Activated naive CD4-positive, alpha-beta T cell treated with anti-CD3 and anti-CD28 coated beads, Interleukin-2, amount 50 U/mL, for 72 hours (primary cell): ENCODE results near the gene APBA3. TPM values are rescaled to one million over a fixed set of nuclear protein-coding genes. Genes with fewer than 3 reads are reported as not detected.
A peak's percentile ranks its signal among the peaks of the same experiment; 100 is the strongest.

Experiments
- ATAC-seq, 2 donors: fragments of 150-1000 bp; cut with Tn5 transposase; 2 replicates each; pipeline ENCODE4 v1.10.0; 2021; ENCODE audit warnings: mild to moderate bottlenecking in 2 of 2, moderate library complexity in 2 of 2
- DNase-seq, 2 donors: peaks; one replicate each; pipeline ENCODE4 v3.0.0; 2021 to 2022; ENCODE audit warnings: low spot score in 2 of 2
- H3K27ac Mint-ChIP-seq, 2 donors: one replicate each; pipeline ENCODE4 v1.8.0; 2022; ENCODE audit warnings: mild to moderate bottlenecking in 2 of 2, mixed read lengths in 2 of 2
- H3K36me3 Mint-ChIP-seq, 2 donors: one replicate each; pipeline ENCODE4 v1.8.0; 2022; ENCODE audit warnings: mixed read lengths in 2 of 2
- H3K9me3 Mint-ChIP-seq, 2 donors: one replicate each; pipeline ENCODE4 v1.8.0; 2022; ENCODE audit warnings: mixed read lengths in 2 of 2
- total RNA-seq, 2 donors: library from RNA; stranded (reverse); gene quantifications; one replicate each; pipeline ENCODE4 v1.2.3, GENCODE V29; 2022

Gene APBA3
- total RNA-seq, 2 donors from 2014 or later = 44.6 to 61.7 TPM

DNA sequence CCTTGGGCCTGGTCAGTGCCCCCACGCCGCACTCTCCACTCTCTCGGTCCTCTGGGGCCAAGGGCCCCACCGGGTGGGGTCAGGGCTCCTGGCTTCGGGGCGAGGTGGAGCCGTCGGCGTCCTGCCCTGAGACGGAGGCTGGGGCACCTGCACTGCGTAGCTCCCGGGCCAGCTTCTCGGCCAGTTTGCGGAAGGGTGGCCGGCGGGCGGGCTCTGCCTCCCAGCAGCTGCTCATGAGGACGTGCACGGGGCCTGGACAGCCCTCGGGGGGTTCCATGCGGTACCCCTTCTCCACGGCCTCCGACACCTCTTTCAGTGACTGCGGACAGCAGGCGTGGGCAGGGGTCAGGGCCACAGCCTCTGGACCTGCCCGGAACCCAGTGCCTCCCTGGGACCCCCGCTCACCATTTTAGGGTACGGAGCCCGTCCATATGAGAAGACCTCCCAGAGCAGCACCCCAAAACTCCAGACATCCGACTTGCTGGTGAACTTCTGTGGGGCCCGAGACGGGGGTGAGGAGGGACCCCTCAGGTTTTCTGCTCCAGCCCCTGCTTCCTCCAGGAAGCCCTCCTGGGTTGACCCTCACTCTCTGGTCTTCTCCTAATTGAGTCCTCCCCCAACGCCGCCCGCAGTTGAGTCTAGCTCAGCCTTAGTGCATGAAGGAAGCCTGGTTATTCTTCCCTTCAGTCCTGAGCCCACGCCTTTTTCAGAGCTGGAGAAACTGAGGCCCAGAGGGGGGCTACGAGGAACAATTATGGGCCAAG is 16.8 kb upstream of the APBA3 start:
- Mint-ChIP-seq H3K27ac (no peak overlapping the region), H3K36me3 (peaks cover 15 to 25% of the 10 kb centered on the region in 2 donors), H3K9me3 (peaks cover 5 to 14% of the 10 kb centered on the region in 2 donors)
- DNase-seq = no peak
- ATAC-seq = no peak

DNA sequence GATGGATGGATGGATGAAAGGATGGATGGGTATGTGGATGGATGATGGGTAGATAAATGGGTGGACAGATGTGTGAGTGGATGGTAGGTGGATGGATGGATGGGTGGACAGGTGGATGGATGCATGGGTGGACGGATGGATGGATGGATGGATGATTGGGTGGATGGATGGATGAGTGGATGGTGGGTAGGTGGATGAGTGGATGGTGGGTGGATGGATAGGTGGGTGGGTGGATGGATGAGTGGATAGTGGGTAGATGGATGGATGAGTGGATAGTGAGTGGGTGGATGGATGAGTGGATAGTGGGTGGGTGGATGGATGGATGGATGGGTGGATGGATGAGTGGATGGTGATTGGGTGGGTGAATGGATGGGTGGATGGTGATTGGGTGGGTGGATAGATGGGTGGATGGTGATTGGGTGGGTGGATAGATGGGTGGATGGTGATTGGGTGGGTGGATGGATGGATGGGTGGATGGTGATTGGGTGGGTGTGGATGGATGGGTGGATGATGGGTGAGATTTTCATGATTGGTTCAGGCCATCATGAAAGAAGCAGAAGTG is 15.1 kb upstream of the APBA3 start:
- ATAC-seq = no peak
- peaks cover 3 to 9% of the 10 kb centered on the region in 2 donors for H3K36me3 Mint-ChIP-seq

DNA sequence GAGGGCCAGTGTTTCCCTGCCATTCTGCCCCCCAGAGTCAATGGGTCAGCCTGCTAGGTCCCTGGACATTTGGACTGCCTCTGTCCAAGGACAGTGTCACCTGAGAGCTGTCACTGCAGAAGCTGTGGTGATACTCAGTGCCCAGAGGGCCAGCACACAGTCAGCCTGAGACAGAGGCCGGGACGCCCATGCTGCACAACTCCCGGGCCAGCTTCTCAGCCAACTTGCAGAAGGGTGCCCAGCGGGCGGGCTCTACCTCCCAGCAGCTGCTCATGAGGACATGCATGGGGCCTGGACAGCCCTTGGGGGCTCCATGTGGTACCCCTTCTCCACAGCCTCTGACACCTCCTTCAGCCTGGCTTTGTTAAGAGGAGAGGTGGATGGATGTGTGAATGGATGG is 14.3 kb upstream of the APBA3 start:
- ATAC-seq (no peak), DNase-seq (no peak)
- Mint-ChIP-seq H3K36me3 (peaks cover 0 to 2% of the 10 kb centered on the region in 2 donors), H3K27ac (no peak overlapping the region), H3K9me3 (no peaks in the 10 kb centered on the region)

More for the DNA sequence above, 15.1 kb upstream of the APBA3 start:
- Mint-ChIP-seq H3K27ac (no peak overlapping the region), H3K9me3 (peaks cover 0 to 4% of the 10 kb centered on the region in 2 donors)
- DNase-seq = no peak

DNA sequence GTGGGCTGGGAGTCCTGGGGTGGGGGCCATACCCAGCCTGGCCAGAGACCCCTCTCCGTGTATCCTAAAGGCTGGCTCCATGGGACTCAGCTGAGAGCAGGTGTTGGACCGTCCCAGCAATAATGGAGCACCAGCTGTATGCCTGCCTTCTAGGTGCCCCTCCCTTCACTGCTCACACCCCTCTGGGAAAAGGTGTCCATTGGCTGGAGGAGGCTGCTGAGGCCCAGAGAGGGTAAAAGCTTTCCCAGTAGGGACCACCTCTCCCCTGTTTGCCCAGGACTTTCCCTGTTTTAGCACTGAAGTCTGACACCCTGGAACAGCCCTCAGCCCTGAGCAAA is 13.9 kb upstream of the APBA3 start:
- Mint-ChIP-seq H3K9me3 (no peaks in the 10 kb centered on the region), H3K36me3 (no peaks in the 10 kb centered on the region), H3K27ac (no peak overlapping the region)
- DNase-seq (no peak), ATAC-seq (no peak)

DNA sequence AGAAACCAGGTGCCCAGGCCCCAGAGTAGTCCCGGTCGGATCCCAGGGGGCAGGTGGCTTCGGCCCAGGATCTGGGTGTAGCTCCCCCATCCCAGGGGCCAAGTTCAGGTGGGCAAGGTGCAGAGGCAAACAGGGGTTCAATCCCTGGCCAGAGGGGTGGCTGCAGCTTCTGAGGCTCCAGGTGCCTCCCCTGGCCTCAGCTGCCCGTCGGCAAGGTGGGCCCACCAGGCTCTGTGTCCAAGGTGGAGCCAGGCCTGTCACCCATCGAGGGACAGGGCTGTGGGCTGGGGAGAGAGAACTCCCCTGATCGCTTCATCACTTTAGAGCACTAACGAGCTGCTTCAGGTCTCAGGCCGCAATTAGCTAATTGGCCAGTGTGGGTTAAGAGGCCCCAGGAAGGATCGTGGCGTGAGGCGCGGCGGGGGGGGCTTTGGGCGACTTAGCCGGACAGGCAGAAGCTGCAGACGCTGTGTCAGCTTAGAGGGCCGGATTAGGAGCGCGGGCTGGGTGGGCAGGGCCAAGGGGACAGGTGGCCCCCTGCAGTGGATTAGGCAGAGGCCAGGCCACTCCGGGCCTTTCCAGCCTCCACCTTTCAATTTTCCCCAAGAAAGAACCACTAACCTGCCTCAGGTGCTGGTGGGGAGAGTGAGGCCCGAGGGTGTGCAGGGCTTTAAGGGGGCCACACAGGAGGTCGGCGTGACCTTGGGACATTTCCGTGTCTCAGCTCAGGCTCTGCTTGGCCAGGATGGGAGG is 13.3 kb upstream of the APBA3 start:
- DNase-seq (no peak), ATAC-seq (peak in 1 of 2 donors; percentile 7)
- no peaks in the 10 kb centered on the region for H3K36me3 Mint-ChIP-seq
- peak overlapping the region in 1 of 2 donors; percentile 52 for H3K27ac Mint-ChIP-seq
- no peaks in the 10 kb centered on the region for H3K9me3 Mint-ChIP-seq

DNA sequence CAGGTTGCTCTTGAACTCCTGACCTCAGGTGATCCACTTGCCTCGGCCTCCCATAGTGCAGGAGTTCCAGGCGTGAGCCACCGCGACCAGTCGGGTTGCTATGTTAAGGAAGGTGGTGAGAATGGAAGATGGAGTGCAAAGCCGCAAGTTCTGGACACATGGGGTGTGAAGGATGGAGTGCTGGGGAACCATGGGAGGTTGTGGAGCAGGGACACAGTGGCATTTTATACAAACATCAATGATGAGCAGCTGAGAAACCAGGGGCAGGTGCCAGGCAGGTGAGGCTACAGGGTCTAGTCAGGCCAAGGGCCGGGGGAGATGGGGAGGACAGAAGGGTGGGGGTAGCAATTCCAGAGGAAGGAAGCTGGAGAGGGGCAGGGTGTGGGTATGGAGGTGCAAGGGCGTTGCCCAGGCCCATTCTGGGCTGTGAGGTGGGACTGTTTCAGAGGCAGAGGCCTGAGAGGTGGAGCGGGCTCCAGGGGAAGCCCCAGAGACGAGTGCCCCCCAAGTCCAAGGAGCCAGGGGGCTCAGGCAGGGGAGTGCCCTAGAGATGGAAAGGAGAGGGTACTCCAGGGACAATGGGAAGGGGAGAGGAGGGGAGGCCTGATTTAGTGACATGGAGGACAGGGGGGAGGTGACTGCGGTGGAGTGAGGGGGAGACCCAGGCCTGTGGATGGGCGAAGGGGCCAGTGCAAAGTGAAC is 12.5 kb upstream of the APBA3 start:
- H3K27ac Mint-ChIP-seq = peak overlapping the region in 1 of 2 donors; percentile 52

DNA sequence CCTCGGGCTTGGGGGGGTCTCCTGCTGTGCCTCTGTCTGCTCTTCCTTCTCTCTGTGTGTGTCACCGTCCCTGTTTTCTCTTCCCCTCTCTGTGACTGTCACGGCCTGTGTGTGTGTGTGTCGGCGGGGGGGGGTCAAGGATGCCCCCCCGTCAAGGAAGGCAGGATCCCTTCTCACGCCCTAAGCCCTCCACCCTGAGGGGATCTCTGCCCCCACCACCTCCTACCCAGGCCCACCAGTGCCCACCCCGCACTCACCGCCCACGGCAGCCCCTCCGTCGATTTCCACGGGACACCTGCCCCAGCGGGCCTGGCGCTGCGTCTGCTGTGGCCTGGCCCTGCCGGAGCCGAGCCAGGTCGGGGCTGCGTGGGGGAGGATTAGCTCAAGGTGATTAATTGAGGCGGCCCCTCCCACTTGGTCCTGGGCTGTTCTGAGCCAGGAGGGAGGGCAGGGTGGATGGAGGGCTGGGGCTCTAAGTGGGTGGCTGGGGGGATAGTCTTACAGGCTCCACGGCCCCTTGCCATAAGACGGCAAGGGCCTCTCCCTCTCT is 10.5 kb upstream of the APBA3 start, which contains the start of gene RAX2:
RAX2 (minus strand) TSS at position 323 of the 550 bp plus-strand sequence. CDS start 486 bp downstream, outside the sequence.
- no peak for ATAC-seq
- no peak for DNase-seq
- Mint-ChIP-seq H3K9me3 (no peaks in the 10 kb centered on the region), H3K36me3 (no peaks in the 10 kb centered on the region), H3K27ac (peak within 1 kb of the TSS in 1 of 2 donors; percentile 4)

More for the DNA sequence above, 12.5 kb upstream of the APBA3 start:
- Mint-ChIP-seq H3K36me3 (no peaks in the 10 kb centered on the region), H3K9me3 (no peaks in the 10 kb centered on the region)
- DNase-seq = no peak
- ATAC-seq = peak in 1 of 2 donors; percentile 18

DNA sequence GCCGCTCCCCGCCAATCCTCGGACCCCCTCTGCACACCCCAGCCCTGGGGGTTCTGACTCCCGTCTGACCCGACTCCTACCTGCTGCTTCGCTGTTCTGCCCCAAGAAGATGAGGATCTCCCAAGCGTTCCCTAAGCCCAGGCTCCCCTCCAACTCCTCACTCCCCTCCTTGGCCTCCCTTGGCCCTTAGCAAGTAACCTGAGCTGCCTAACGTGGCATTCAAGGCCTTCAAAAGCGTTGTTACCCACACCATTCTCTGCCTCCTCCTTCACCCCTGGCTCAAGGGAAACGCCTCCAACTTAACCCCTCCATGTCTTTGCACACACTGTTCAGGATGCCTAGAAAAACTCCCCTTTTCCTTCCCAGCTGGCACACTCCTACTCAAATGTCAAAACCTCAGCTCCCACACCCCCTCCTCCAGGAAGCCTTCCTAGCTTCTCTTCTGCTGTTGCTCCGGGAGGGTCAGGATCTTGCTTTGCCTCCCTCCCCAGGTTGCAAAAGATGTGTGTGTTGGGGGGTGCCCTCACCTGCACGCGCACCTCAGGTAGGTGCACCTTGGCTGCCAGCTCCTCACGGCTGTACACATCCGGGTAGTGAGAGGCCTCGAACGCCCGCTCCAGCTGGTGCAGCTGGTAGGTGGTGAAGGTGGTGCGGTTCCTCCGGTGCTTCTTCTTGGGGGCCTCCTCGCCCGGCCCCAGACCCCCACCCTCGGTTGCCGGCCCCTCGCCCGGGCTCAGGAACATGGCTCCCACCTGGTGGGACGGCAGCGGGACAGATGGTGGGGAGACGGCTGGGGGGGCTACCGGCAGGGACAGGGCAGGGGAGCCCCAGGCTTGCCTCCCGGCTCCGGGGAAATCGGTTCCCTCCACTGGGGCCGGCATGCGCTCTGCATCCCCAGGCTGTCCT is 9.8 kb upstream of the APBA3 start:
- DNase-seq (no peak), ATAC-seq (no peak)
- H3K36me3 Mint-ChIP-seq = peaks cover 0 to 4% of the 10 kb centered on the region in 2 donors
- H3K9me3 Mint-ChIP-seq = no peaks in the 10 kb centered on the region
- H3K27ac Mint-ChIP-seq = peak overlapping the region in 1 of 2 donors; percentile 4

DNA sequence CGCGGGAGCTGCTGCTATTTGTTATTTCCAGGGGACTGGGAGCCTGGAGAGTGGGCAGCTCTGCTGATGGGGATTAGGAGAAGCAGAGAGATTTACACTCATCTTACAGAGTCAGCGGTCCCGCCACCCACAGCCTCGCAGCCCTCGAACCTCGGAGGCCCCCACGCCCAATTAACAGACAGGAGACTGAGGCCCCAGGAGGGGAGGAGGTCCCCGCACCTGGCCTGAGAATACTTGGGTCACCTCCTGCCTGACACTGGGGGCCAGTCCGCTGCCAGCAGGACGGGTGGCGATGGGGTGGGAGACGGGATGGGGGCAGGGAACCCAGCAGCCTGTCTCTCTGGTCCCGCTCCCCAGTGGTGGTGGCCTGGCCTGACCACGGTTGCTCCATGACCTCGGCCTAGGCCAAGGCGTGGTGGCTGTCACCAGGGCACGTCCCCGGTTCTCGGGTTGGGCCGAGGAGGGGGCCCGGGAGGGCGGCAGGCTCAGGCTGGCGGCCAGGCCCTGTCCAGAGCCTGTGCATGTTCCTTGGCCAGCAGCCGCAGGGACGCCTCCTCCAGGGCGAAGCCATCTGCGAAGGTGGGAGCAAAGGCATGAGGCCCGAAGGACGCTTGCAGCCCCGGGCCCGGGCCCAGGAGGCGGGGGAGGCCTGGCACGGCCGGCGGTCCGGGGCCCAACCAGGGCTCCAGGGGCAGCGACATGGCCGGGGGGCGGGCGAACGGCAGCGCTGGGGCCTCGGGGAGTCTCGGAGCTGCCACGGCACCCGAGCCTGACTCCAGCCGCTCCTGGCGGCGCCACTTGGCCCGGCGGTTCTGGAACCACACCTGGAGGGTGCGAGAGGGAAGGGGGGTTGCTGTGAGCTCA is 8.9 kb upstream of the APBA3 start:
- no peak for DNase-seq
- no peak for ATAC-seq
- H3K36me3 Mint-ChIP-seq = peaks cover 0 to 6% of the 10 kb centered on the region in 2 donors
- no peak overlapping the region for H3K27ac Mint-ChIP-seq
- no peaks in the 10 kb centered on the region for H3K9me3 Mint-ChIP-seq

DNA sequence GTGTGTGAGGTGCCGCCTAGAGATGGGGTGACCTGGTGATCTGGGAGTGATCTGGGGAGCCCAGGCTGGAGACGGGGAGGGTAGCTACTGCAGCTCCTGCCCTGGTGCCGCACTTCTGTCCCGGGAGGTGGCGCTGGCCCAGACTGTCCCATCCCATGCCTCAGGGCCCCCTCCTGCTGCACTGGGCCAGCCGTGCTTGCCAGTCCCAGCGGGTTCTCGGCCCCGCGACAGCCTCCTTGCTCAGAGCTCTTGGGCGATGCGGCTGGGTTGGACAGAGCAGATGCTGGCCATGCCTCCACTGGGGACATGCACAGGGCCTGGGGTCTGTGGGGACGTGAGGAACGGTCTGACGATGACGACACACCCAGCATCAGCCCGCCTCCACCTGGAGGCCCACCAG is 8.0 kb upstream of the APBA3 start:
- DNase-seq (no peak), ATAC-seq (no peak)
- H3K36me3 Mint-ChIP-seq = peaks cover 0 to 6% of the 10 kb centered on the region in 2 donors
- no peaks in the 10 kb centered on the region for H3K9me3 Mint-ChIP-seq
- no peak overlapping the region for H3K27ac Mint-ChIP-seq

DNA sequence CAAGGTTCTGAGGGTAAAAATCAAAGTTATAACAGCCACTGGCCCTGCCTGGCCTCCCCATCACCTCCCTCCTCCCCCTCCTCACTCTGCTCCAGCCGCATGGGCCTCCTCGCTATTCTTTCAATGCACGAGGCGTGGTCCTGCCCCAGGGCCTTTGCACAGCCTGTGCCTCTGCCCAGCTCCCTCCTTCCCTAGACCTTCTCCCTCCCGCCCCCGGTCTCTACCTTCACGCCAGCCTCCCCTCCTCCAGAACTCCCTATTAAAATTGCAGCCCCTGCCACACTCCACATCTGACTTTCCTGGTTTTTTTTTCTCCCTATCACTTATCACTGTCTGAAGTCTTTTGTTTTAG is 7.2 kb upstream of the APBA3 start:
- DNase-seq (no peak), ATAC-seq (no peak)
- H3K9me3 Mint-ChIP-seq = no peaks in the 10 kb centered on the region
- no peak overlapping the region for H3K27ac Mint-ChIP-seq
- H3K36me3 Mint-ChIP-seq = peaks cover 0 to 6% of the 10 kb centered on the region in 2 donors

DNA sequence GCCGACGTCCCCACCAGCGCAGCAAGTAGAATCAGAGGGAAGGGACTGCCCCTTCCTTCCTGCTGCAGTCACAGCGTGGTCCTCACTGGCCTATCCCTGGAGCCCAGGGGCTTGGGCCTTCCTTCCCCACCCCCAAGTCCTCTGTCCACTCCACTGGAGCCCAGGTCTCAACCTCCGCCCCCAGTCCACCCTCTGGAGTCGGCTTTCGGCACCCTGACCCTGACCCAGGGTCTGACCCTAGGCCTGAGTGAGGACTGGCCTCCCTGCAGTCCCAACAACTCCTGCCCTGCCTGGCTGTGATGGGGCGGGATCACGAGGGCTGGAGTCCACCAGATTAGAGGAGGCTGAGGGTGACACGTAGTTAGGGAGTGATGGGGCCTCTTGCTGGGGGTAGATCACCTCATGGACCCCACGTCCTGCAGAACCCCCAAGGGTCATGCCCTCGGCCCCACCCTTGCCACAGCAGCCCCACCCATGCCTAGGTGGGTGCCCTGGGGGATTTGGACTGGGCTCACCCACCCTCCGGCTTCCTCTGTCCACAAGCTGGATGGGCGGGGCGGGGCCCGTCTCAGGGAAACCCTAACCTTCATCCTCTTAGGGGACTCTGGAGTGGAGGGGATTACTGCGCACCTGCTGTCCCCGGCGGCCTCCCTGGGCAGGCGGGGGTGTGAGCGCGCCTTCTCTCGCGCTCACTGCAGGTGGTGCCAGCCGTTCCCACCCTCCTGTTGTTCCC is 6.7 kb upstream of the APBA3 start:
- H3K27ac Mint-ChIP-seq = no peak overlapping the region
- H3K9me3 Mint-ChIP-seq = no peaks in the 10 kb centered on the region
- H3K36me3 Mint-ChIP-seq = peaks cover 0 to 6% of the 10 kb centered on the region in 2 donors
- ATAC-seq (no peak), DNase-seq (no peak)

DNA sequence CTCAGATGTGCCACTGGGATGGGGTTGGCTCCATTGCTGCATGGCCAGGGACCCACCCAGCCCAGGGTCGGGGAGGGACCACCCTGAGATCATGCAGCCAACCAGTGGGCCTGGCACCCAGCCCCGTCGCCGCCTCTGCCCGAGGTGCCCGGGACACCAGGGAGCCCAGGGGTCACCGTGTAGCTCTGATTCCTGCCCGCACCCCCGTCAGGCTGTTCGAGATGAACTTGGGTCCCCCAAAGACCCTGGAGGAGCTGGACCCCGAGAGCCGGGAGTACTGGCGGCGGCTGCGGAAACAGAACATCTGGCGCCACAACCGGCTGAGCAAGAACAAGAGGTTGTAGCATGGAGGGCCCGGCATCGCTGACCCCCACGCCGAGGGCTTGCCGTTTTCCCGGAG is 5.6 kb upstream of the APBA3 start:
- Mint-ChIP-seq H3K27ac (peak overlapping the region; percentile 85 to 88), H3K36me3 (peaks cover 0 to 6% of the 10 kb centered on the region in 2 donors), H3K9me3 (no peaks in the 10 kb centered on the region)
- DNase-seq = no peak
- no peak for ATAC-seq

DNA sequence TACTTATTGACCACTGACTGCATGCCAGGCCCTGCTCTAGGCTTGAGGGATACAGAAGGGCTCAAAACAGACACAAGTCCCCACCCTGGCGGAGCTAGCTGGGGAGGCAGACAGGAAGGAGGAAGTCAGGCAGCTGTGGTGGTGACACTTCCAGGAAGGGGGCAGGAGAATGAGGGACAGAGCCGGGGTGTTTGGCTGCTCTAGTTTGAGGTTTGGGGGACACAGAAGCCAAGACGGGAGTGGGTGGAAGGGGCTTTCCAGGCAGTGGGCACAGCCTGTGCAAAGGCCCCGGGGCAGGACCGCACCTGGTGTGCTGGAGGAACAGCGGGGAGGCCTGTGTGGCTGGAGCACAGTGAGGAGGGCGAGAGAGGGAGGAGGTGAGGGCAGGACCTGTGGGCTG is 5.0 kb upstream of the APBA3 start:
- ATAC-seq (no peak), DNase-seq (no peak)
- Mint-ChIP-seq H3K27ac (peak overlapping the region; percentile 85 to 88), H3K36me3 (peaks cover 0 to 6% of the 10 kb centered on the region in 2 donors), H3K9me3 (no peaks in the 10 kb centered on the region)
